ENCODE data around the gene SHOC1.
"Not testable (repeated sequence)": the region's sequence is repeated elsewhere in the genome, so short reads cannot be mapped to it uniquely, and the experiment has no call there.

The SHOC1 gene

DNA sequence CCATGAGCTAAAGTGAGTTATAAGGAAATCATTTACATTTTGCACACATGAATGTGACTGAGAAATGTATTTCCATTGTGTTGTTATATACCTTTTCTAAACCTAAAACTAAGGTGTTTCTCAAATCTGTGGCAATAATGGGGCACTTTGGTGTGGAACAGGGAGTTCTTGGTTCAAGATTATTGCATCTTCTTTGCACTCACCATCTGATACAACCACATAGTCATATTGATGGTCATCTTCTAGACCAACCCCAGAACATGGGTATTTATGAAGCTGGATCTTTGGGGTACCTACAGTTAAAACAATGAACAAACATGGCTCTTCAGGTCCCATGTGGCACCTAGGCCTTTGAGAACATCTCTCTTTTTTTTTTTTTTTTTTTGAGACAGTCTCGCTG, 24.6 kb upstream of the SHOC1 start:
- Histone ChIP-seq H3K27me3 (replicated peaks in 2 of 5; ENCODE audit: control insufficient read depth in 4 of 5, insufficient read depth in 5 of 5, low read length in 4 of 5) (peaks cover 0 to 4% (median 0%) of the 10 kb centered on the region in 5 experiments), H3K9me3 (ENCODE audit: control extremely low read depth in 1 of 5, control insufficient read depth in 4 of 5, insufficient read depth in 2 of 5, low read depth in 1 of 5, low read length in 4 of 5) (no peaks in the 10 kb centered on the region), H3K4me3 (ENCODE audit: control insufficient read depth in 1 of 7, extremely low read depth in 1 of 7, insufficient read depth in 4 of 7, low read depth in 2 of 7, low read length in 6 of 7) (no peak overlapping the region), H3K4me1 (ENCODE audit: control extremely low read depth in 1 of 4, control insufficient read depth in 4 of 4, insufficient read depth in 4 of 4, low read length in 3 of 4) (no peaks in the 10 kb centered on the region), H3K36me3 (ENCODE audit: control insufficient read depth in 4 of 4, insufficient read depth in 4 of 4, low read length in 3 of 4) (no peaks in the 10 kb centered on the region), H3K27ac (ENCODE audit: insufficient read depth in 1 of 2, low read depth in 1 of 2, low read length in 2 of 2, poor library complexity in 1 of 2, severe bottlenecking in 2 of 2) (no peak overlapping the region)
- WGBS (ENCODE audit: insufficient coverage): no CpG with 5 or more reads among the region's 1 CpG
- CTCF ChIA-PET: no interaction called here
- no peak for DNase-seq
- POLR2A ChIA-PET: no interaction called here

DNA sequence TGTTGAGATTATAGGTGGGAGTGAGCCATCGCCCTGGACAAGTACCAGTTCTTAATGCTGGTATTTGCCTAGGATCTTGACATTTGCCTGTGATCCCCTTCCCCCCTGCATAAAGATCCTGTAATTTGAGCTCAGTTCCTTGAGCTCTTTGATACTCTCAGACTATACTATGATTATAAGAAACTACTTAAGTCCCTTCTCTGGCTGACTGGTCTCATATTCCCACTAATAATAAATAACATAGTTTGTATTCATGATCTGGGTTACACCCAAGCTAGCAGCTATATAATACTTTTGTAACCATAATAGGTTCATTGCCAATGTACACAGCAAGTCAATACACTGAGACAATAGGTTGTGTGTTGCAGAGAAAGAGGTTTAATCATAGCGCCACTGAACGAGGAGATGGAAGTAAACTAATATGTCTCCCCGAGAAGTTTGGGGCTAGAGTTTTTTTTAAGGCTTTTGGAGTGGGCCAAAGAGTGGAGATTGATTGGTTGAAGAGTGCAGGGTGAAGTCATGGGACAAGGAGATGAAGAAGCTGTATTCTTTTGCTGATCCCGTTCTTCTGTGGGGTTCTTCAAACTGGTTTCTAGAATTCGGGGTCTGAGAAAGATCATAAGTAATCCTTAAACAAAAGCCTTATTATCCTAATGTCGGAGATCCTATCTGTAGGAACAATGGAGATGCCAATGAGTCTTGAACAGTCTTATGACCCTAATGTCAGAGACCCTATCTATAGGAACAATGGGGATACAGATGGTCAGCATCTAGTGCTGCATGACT, 20.7 kb upstream of the SHOC1 start:
- no peak for DNase-seq
- H3K27ac ChIP-seq (ENCODE audit: insufficient read depth in 1 of 2, low read depth in 1 of 2, low read length in 2 of 2, poor library complexity in 1 of 2, severe bottlenecking in 2 of 2): no peak overlapping the region
- H3K27me3 ChIP-seq (replicated peaks in 2 of 5; ENCODE audit: control insufficient read depth in 4 of 5, insufficient read depth in 5 of 5, low read length in 4 of 5): no peaks in the 10 kb centered on the region
- ChIA-PET CTCF (interaction anchor here (1.1 kb wide), 1 partner anchor 9 kb away, joined by 5 read pairs; no protein-coding TSS in a partner anchor), POLR2A (no interaction called here)
- no peaks in the 10 kb centered on the region for H3K9me3 ChIP-seq (ENCODE audit: control extremely low read depth in 1 of 5, control insufficient read depth in 4 of 5, insufficient read depth in 2 of 5, low read depth in 1 of 5, low read length in 4 of 5)
- no peaks in the 10 kb centered on the region for H3K36me3 ChIP-seq (ENCODE audit: control insufficient read depth in 4 of 4, insufficient read depth in 4 of 4, low read length in 3 of 4)
- no peaks in the 10 kb centered on the region for H3K4me1 ChIP-seq (ENCODE audit: control extremely low read depth in 1 of 4, control insufficient read depth in 4 of 4, insufficient read depth in 4 of 4, low read length in 3 of 4)
- 100% methylated on average over 6 of the region's 7 CpGs for WGBS (ENCODE audit: insufficient coverage)
- H3K4me3 ChIP-seq (ENCODE audit: control insufficient read depth in 1 of 7, extremely low read depth in 1 of 7, insufficient read depth in 4 of 7, low read depth in 2 of 7, low read length in 6 of 7): no peak overlapping the region

DNA sequence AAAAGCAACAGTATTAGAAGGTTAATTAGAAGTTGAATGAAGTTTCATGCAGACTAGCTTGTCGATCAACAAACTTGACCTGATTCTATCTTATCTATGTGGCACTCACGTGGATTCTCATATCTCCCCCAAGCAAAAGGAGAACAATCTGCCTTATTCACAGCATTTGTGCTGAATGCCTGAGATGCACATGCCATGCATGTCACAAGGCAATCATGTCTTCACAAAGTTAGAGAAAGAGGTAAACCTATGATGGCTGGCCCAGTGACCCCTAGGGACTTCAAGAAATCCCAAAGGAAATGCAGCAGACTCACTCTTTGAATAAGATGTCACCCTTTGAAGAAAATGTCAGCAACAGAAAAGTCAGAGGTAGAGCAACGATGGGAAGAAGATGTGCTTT, 17.6 kb upstream of the SHOC1 start:
- no peaks in the 10 kb centered on the region for H3K27me3 ChIP-seq (replicated peaks in 2 of 5; ENCODE audit: control insufficient read depth in 4 of 5, insufficient read depth in 5 of 5, low read length in 4 of 5)
- WGBS (ENCODE audit: insufficient coverage): 100% methylated on average over 2 of the region's 3 CpGs
- no peaks in the 10 kb centered on the region for H3K4me1 ChIP-seq (ENCODE audit: control extremely low read depth in 1 of 4, control insufficient read depth in 4 of 4, insufficient read depth in 4 of 4, low read length in 3 of 4)
- no peak for DNase-seq
- no peak overlapping the region for H3K27ac ChIP-seq (ENCODE audit: insufficient read depth in 1 of 2, low read depth in 1 of 2, low read length in 2 of 2, poor library complexity in 1 of 2, severe bottlenecking in 2 of 2)
- H3K9me3 ChIP-seq (ENCODE audit: control extremely low read depth in 1 of 5, control insufficient read depth in 4 of 5, insufficient read depth in 2 of 5, low read depth in 1 of 5, low read length in 4 of 5): no peaks in the 10 kb centered on the region
- no peaks in the 10 kb centered on the region for H3K36me3 ChIP-seq (ENCODE audit: control insufficient read depth in 4 of 4, insufficient read depth in 4 of 4, low read length in 3 of 4)
- ChIA-PET POLR2A (no interaction called here), CTCF (no interaction called here)
- no peak overlapping the region for H3K4me3 ChIP-seq (ENCODE audit: control insufficient read depth in 1 of 7, extremely low read depth in 1 of 7, insufficient read depth in 4 of 7, low read depth in 2 of 7, low read length in 6 of 7)

DNA sequence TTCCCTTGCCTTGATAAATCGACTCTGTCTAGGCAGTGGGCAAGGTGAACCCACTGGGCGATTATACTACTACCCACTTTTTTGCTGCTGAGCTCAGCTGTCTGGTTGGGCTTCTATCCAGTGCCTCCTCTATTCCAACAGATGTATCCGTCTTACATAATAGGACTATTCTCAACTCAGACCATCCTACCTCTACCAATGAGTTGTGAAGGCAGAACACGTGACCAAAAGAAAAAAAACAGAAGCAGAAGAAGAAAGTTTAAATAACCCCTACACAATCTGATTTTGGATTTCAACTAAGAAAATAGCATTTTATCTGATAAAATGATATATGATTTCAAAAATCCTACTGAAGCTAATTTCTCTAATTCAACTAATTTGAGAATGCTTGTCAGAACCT, 16.2 kb upstream of the SHOC1 start:
- CTCF ChIA-PET: no interaction called here
- no CpG with 5 or more reads among the region's 4 CpGs for WGBS (ENCODE audit: insufficient coverage)

DNA sequence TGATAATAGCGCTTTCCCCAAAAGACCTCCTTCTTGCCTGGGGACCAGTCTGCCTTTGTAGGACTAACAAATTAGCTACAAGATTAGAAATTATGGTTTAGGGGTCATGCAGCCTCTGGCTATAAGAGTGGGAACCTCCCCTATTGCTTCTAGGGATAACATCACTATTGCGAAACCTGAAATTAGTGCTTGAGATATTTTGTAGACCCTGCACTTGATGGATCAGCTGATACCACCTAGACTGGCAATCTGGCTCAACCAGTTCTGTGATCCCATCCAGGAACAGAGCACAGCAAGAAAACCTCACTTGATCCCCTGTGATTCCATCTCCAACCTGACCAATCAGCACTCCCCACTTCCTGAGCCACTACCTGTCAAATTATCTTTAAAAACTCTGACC, 15.7 kb upstream of the SHOC1 start:
- H3K36me3 ChIP-seq (ENCODE audit: control insufficient read depth in 4 of 4, insufficient read depth in 4 of 4, low read length in 3 of 4); DNase-seq; CTCF ChIA-PET; POLR2A ChIA-PET; H3K27me3 ChIP-seq (replicated peaks in 2 of 5; ENCODE audit: control insufficient read depth in 4 of 5, insufficient read depth in 5 of 5, low read length in 4 of 5); H3K9me3 ChIP-seq (ENCODE audit: control extremely low read depth in 1 of 5, control insufficient read depth in 4 of 5, insufficient read depth in 2 of 5, low read depth in 1 of 5, low read length in 4 of 5); H3K27ac ChIP-seq (ENCODE audit: insufficient read depth in 1 of 2, low read depth in 1 of 2, low read length in 2 of 2, poor library complexity in 1 of 2, severe bottlenecking in 2 of 2); H3K4me3 ChIP-seq (ENCODE audit: control insufficient read depth in 1 of 7, extremely low read depth in 1 of 7, insufficient read depth in 4 of 7, low read depth in 2 of 7, low read length in 6 of 7); H3K4me1 ChIP-seq (ENCODE audit: control extremely low read depth in 1 of 4, control insufficient read depth in 4 of 4, insufficient read depth in 4 of 4, low read length in 3 of 4): not testable (repeated sequence)
- WGBS (ENCODE audit: insufficient coverage): 100% methylated on average over 1 of the region's 2 CpGs

More for the DNA sequence above, 16.2 kb upstream of the SHOC1 start:
- Histone ChIP-seq H3K9me3 (ENCODE audit: control extremely low read depth in 1 of 5, control insufficient read depth in 4 of 5, insufficient read depth in 2 of 5, low read depth in 1 of 5, low read length in 4 of 5) (no peaks in the 10 kb centered on the region), H3K36me3 (ENCODE audit: control insufficient read depth in 4 of 4, insufficient read depth in 4 of 4, low read length in 3 of 4) (no peaks in the 10 kb centered on the region), H3K27ac (ENCODE audit: insufficient read depth in 1 of 2, low read depth in 1 of 2, low read length in 2 of 2, poor library complexity in 1 of 2, severe bottlenecking in 2 of 2) (no peak overlapping the region), H3K4me3 (ENCODE audit: control insufficient read depth in 1 of 7, extremely low read depth in 1 of 7, insufficient read depth in 4 of 7, low read depth in 2 of 7, low read length in 6 of 7) (no peak overlapping the region), H3K27me3 (replicated peaks in 2 of 5; ENCODE audit: control insufficient read depth in 4 of 5, insufficient read depth in 5 of 5, low read length in 4 of 5) (no peaks in the 10 kb centered on the region), H3K4me1 (ENCODE audit: control extremely low read depth in 1 of 4, control insufficient read depth in 4 of 4, insufficient read depth in 4 of 4, low read length in 3 of 4) (no peaks in the 10 kb centered on the region)
- DNase-seq: no peak
- POLR2A ChIA-PET: no interaction called here

DNA sequence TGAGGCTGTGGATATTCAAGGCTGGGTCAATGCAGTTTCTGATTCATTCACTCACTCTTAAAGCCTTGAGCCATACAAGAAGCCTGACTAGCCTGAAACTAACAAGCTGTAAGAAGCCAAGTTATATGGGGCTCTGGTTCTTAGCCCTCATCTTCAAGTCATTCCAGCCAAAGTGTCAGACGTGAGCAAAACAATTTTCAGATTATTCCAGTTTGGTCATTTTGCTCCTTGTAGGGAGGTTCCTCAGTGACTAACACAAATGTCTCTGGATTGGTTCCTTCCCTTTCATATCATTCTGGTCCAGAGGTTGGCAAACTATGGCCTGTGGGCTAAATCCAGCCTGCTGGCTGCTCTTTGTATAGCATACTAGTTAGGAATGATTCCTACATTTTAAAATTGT, 12.5 kb upstream of the SHOC1 start:
- ChIA-PET POLR2A (no interaction called here), CTCF (interaction anchor here (1.9 kb wide), 1 partner anchor 8 kb away, joined by 5 read pairs; no protein-coding TSS in a partner anchor)
- no peak overlapping the region for H3K4me3 ChIP-seq (ENCODE audit: control insufficient read depth in 1 of 7, extremely low read depth in 1 of 7, insufficient read depth in 4 of 7, low read depth in 2 of 7, low read length in 6 of 7)
- H3K36me3 ChIP-seq (ENCODE audit: control insufficient read depth in 4 of 4, insufficient read depth in 4 of 4, low read length in 3 of 4): no peaks in the 10 kb centered on the region
- WGBS (ENCODE audit: insufficient coverage): 100% methylated on average over 1 of the region's 1 CpG
- H3K9me3 ChIP-seq (ENCODE audit: control extremely low read depth in 1 of 5, control insufficient read depth in 4 of 5, insufficient read depth in 2 of 5, low read depth in 1 of 5, low read length in 4 of 5): no peaks in the 10 kb centered on the region
- DNase-seq: no peak
- no peaks in the 10 kb centered on the region for H3K27me3 ChIP-seq (replicated peaks in 2 of 5; ENCODE audit: control insufficient read depth in 4 of 5, insufficient read depth in 5 of 5, low read length in 4 of 5)
- H3K27ac ChIP-seq (ENCODE audit: insufficient read depth in 1 of 2, low read depth in 1 of 2, low read length in 2 of 2, poor library complexity in 1 of 2, severe bottlenecking in 2 of 2): no peak overlapping the region
- no peaks in the 10 kb centered on the region for H3K4me1 ChIP-seq (ENCODE audit: control extremely low read depth in 1 of 4, control insufficient read depth in 4 of 4, insufficient read depth in 4 of 4, low read length in 3 of 4)

DNA sequence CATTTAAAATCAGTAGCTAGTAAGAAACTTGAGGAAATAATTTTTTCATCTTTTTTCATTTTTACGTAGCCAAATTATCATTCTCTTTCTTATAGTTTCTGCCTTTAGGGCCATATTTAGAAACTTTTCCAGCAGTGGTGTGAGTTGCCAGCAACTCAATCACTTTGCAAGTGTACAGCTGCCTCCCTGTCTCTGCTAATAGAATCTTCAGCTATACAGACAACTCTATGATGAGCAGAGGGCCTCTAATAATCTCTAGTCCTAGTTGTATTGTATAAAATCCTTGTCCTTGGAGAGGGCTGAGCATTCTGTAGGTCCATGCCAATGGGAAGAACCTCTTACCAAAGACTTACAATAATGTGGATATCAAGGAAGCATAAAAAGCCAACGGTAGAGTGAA, 11.5 kb upstream of the SHOC1 start:
- POLR2A ChIA-PET: no interaction called here

More for the DNA sequence above, 11.5 kb upstream of the SHOC1 start:
- no peaks in the 10 kb centered on the region for H3K27me3 ChIP-seq (replicated peaks in 2 of 5; ENCODE audit: control insufficient read depth in 4 of 5, insufficient read depth in 5 of 5, low read length in 4 of 5)
- no peak overlapping the region for H3K4me3 ChIP-seq (ENCODE audit: control insufficient read depth in 1 of 7, extremely low read depth in 1 of 7, insufficient read depth in 4 of 7, low read depth in 2 of 7, low read length in 6 of 7)
- DNase-seq: no peak
- H3K36me3 ChIP-seq (ENCODE audit: control insufficient read depth in 4 of 4, insufficient read depth in 4 of 4, low read length in 3 of 4): no peaks in the 10 kb centered on the region
- whole genome bisulfite sequencing (ENCODE audit: insufficient coverage): 100% methylated on average over 1 of the region's 2 CpGs
- CTCF ChIA-PET: interaction anchor here (1.9 kb wide), 1 partner anchor 9 kb away, joined by 5 read pairs; no protein-coding TSS in a partner anchor
- H3K4me1 ChIP-seq (ENCODE audit: control extremely low read depth in 1 of 4, control insufficient read depth in 4 of 4, insufficient read depth in 4 of 4, low read length in 3 of 4): no peaks in the 10 kb centered on the region
- H3K9me3 ChIP-seq (ENCODE audit: control extremely low read depth in 1 of 5, control insufficient read depth in 4 of 5, insufficient read depth in 2 of 5, low read depth in 1 of 5, low read length in 4 of 5): no peaks in the 10 kb centered on the region
- H3K27ac ChIP-seq (ENCODE audit: insufficient read depth in 1 of 2, low read depth in 1 of 2, low read length in 2 of 2, poor library complexity in 1 of 2, severe bottlenecking in 2 of 2): no peak overlapping the region
